H1 (cell line): ENCODE results near the gene DHCR7. TPM values are rescaled to one million over a fixed set of nuclear protein-coding genes. Genes with fewer than 3 reads are reported as not detected.

Source experiments
- CTCF ChIA-PET: fragments of 300-600 bp; sonication (Branson Sonifier 250); formaldehyde crosslinking; loops from one replicate; lab custom pipeline; 2021; ENCODE audit not compliant: partially characterized antibody; lab: Charles Lee
- POLR2A ChIA-PET: fragments of 300-600 bp; sonication (Branson Sonifier 250); formaldehyde crosslinking; loops from one replicate; lab custom pipeline; 2021; ENCODE audit warnings: inconsistent platforms; ENCODE audit not compliant: partially characterized antibody; lab: Charles Lee
- DNase-seq, 2 experiments: peaks; one replicate each; pipeline versions ENCODE4 v3.0.0 to v3.0.0-alpha.2; 2010 to 2022; ENCODE audit warnings: low spot score in 2 of 2, low read depth in 1 of 2, mixed read lengths in 1 of 2
- FAIRE-seq: peaks from 2 replicates; lab custom pipeline; 2011; peaks lifted over from hg19 to GRCh38; lab: Jason Lieb, UNC
- H2AFZ ChIP-seq: 2 replicates; pipeline ENCODE4 v1.8.1; 2012; ENCODE audit warnings: low read length, inconsistent platforms
- H2AK5ac ChIP-seq: 2 replicates; pipeline ENCODE4 v1.6.1; 2013; ENCODE audit warnings: low read depth, low read length
- H2BK120ac ChIP-seq: replicated peaks from 2 replicates; pipeline ENCODE3; 2013; ENCODE audit warnings: low read depth, low read length, inconsistent platforms
- H2BK12ac ChIP-seq: 2 replicates; pipeline ENCODE4 v1.6.1; 2013; ENCODE audit warnings: low read depth, low read length
- H2BK15ac ChIP-seq: 2 replicates; pipeline ENCODE4 v1.6.1; 2013; ENCODE audit warnings: low read length
- H2BK20ac ChIP-seq: 2 replicates; pipeline ENCODE4 v1.6.1; 2013; ENCODE audit warnings: low read length
- H2BK5ac ChIP-seq: 2 replicates; pipeline ENCODE4 v1.6.1; 2013; ENCODE audit warnings: low read depth, low read length
- H3K14ac ChIP-seq: 2 replicates; pipeline ENCODE4 v1.6.1; 2013; ENCODE audit warnings: inconsistent platforms; ENCODE audit not compliant: insufficient read length
- H3K18ac ChIP-seq: 2 replicates; pipeline ENCODE4 v1.6.1; 2013; ENCODE audit warnings: low read length; ENCODE audit errors: extremely low read depth
- H3K23ac ChIP-seq: 2 replicates; pipeline ENCODE4 v1.6.1; 2013; ENCODE audit warnings: inconsistent platforms; ENCODE audit not compliant: insufficient read length
- H3K23me2 ChIP-seq: 2 replicates; pipeline ENCODE4 v1.6.1; 2013; ENCODE audit warnings: low read depth, low read length
- H3K27ac ChIP-seq: 2 replicates; pipeline ENCODE4 v1.6.1; 2011; ENCODE audit warnings: low read depth, low read length, inconsistent platforms
- H3K27me3 ChIP-seq, 4 experiments: replicated peaks in 1 of 4; 1 replicate in 1 of 4; 2 replicates in 3 of 4; pipeline versions ENCODE4 v1.6.1 to v1.8.1; 2011 to 2013; ENCODE audit warnings: low read length in 3 of 4, mild to moderate bottlenecking in 3 of 4, inconsistent platforms in 2 of 4, mixed read lengths in 2 of 4, moderate library complexity in 1 of 4; ENCODE audit not compliant: control insufficient read depth in 3 of 4, insufficient read depth in 3 of 4; ENCODE audit errors: extremely low read depth in 1 of 4
- H3K36me3 ChIP-seq, 4 experiments: 2 replicates each; pipeline versions ENCODE4 v1.6.1 to v1.8.1; 2011 to 2013; ENCODE audit warnings: mild to moderate bottlenecking in 4 of 4, low read length in 3 of 4, moderate library complexity in 2 of 4, control low read depth in 1 of 4, inconsistent platforms in 1 of 4; ENCODE audit not compliant: insufficient read depth in 4 of 4, control insufficient read depth in 2 of 4
- H3K4ac ChIP-seq: replicated peaks from 2 replicates; pipeline ENCODE3; 2013; ENCODE audit warnings: low read length, low read depth, mixed read lengths, inconsistent platforms; ENCODE audit not compliant: insufficient read length
- H3K4me1 ChIP-seq, 4 experiments: replicated peaks in 1 of 4; 1 replicate in 1 of 4; 2 replicates in 3 of 4; pipeline versions ENCODE4 v1.6.1 to v1.8.1; 2011 to 2013; ENCODE audit warnings: low read length in 3 of 4, inconsistent platforms in 2 of 4, mixed read lengths in 1 of 4; ENCODE audit not compliant: insufficient read depth in 4 of 4, control insufficient read depth in 3 of 4
- H3K4me2 ChIP-seq, 2 experiments: 2 replicates each; pipeline versions ENCODE4 v1.6.1 to v1.8.1; 2011 to 2013; ENCODE audit warnings: low read depth in 2 of 2, low read length in 2 of 2, control low read depth in 1 of 2, inconsistent platforms in 1 of 2, mild to moderate bottlenecking in 1 of 2; ENCODE audit not compliant: insufficient read depth in 1 of 2
- H3K4me3 ChIP-seq, 4 experiments: fragments of 200-600, 300-600 bp in 1 of 4; sonication (generic), shearing (Covaris generic), sonication (Bioruptor Twin) in 1 of 4; 2 replicates each; pipeline versions ENCODE4 v1.5.1 to v1.8.1; 2011 to 2016; ENCODE audit warnings: low read length in 4 of 4, low read depth in 3 of 4, control low read depth in 2 of 4, inconsistent platforms in 2 of 4, mild to moderate bottlenecking in 2 of 4, mixed read lengths in 1 of 4, moderate library complexity in 1 of 4; ENCODE audit not compliant: insufficient read depth in 2 of 4; ENCODE audit errors: extremely low read depth in 1 of 4
- H3K56ac ChIP-seq: replicated peaks from 2 replicates; pipeline ENCODE3; 2013; ENCODE audit warnings: low read depth, mild to moderate bottlenecking, mixed read lengths, low read length, inconsistent platforms; ENCODE audit not compliant: insufficient read length
- H3K79me1 ChIP-seq: 2 replicates; pipeline ENCODE4 v1.6.1; 2013; ENCODE audit warnings: low read depth, low read length, control low read depth
- H3K79me2 ChIP-seq, 2 experiments: 2 replicates each; pipeline versions ENCODE4 v1.6.1 to v1.8.1; 2012 to 2013; ENCODE audit warnings: low read length in 2 of 2, mild to moderate bottlenecking in 2 of 2, inconsistent platforms in 1 of 2; ENCODE audit not compliant: insufficient read depth in 2 of 2, control insufficient read depth in 1 of 2
- H3K9ac ChIP-seq, 4 experiments: replicated peaks in 1 of 4; 1 replicate in 1 of 4; 2 replicates in 3 of 4; pipeline versions ENCODE4 v1.6.1 to v1.8.1; 2011 to 2013; ENCODE audit warnings: low read depth in 3 of 4, low read length in 3 of 4, control low read depth in 2 of 4, mild to moderate bottlenecking in 2 of 4, moderate library complexity in 2 of 4, inconsistent platforms in 1 of 4; ENCODE audit errors: extremely low read depth in 1 of 4
- H3K9me3 ChIP-seq, 2 experiments: 2 replicates each; pipeline versions ENCODE4 v1.6.1 to v1.8.1; 2012 to 2013; ENCODE audit warnings: mild to moderate bottlenecking in 2 of 2, moderate library complexity in 2 of 2, control low read depth in 1 of 2, inconsistent platforms in 1 of 2, low read depth in 1 of 2, low read length in 1 of 2, mixed read lengths in 1 of 2; ENCODE audit not compliant: insufficient read depth in 2 of 2
- H4K20me1 ChIP-seq, 2 experiments: replicated peaks in 1 of 2; 2 replicates each; pipeline versions ENCODE3 to v1.8.1; 2011 to 2013; ENCODE audit warnings: inconsistent platforms in 2 of 2, low read length in 2 of 2, mild to moderate bottlenecking in 1 of 2; ENCODE audit not compliant: insufficient read depth in 2 of 2, control insufficient read depth in 1 of 2
- H4K5ac ChIP-seq: 2 replicates; pipeline ENCODE4 v1.6.1; 2013; ENCODE audit warnings: low read length, low read depth, mixed read lengths, inconsistent platforms; ENCODE audit not compliant: insufficient read length
- H4K8ac ChIP-seq: 2 replicates; pipeline ENCODE4 v1.8.0; 2013; ENCODE audit warnings: mild to moderate bottlenecking, moderate library complexity, low read length, inconsistent platforms; ENCODE audit not compliant: insufficient read depth; ENCODE audit errors: extremely low read depth
- H4K91ac ChIP-seq: replicated peaks from 2 replicates; pipeline ENCODE3; 2013; ENCODE audit warnings: low read length, mixed read lengths, inconsistent platforms; ENCODE audit not compliant: insufficient read length
- CBX8 ChIP-seq: fragments of 300-800, 300-1000 bp; sonication (generic); IDR thresholded peaks from 2 replicates; pipeline ENCODE4 v1.7.1; 2016; ENCODE audit warnings: low read depth, low read length, borderline replicate concordance
- HDAC2 ChIP-seq, 2 experiments: fragments of 300-600 bp in 1 of 2; sonication (generic) in 1 of 2; IDR thresholded peaks; 2 replicates each; pipeline ENCODE4 v1.6.1; 2011 to 2012; ENCODE audit warnings: low read depth in 2 of 2, low read length in 2 of 2, mild to moderate bottlenecking in 2 of 2, moderate library complexity in 2 of 2, borderline replicate concordance in 1 of 2, inconsistent platforms in 1 of 2
- HDAC6 ChIP-seq: IDR thresholded peaks from one replicate; pipeline ENCODE4 v1.7.1; 2012; ENCODE audit warnings: low read depth, mild to moderate bottlenecking, inconsistent platforms, low read length, moderate library complexity
- KDM1A ChIP-seq: fragments of 200-600, 300-600 bp; sonication (generic); IDR thresholded peaks from 2 replicates; pipeline ENCODE4 v1.7.1; 2016; ENCODE audit warnings: mild to moderate bottlenecking, low read length, borderline replicate concordance
- POU5F1 ChIP-seq: IDR thresholded peaks from 2 replicates; pipeline ENCODE4 v1.6.1; 2011; ENCODE audit warnings: low read depth, mild to moderate bottlenecking, low read length, moderate library complexity
- RNF2 ChIP-seq: fragments of 200-900, 300-1000 bp; sonication (generic); IDR thresholded peaks from 2 replicates; pipeline ENCODE4 v1.7.1; 2016; ENCODE audit warnings: borderline replicate concordance, low read depth, mild to moderate bottlenecking, antibody characterized with exemption, low read length; ENCODE audit not compliant: poor library complexity, severe bottlenecking; ENCODE audit errors: missing control alignments
- SP2 ChIP-seq: IDR thresholded peaks from 2 replicates; pipeline ENCODE4 v1.6.1; 2012; ENCODE audit warnings: mild to moderate bottlenecking, low read length, inconsistent platforms
- SUZ12 ChIP-seq: fragments of 200-600 bp; sonication (generic); IDR thresholded peaks from 2 replicates; pipeline ENCODE4 v1.6.1; 2012; ENCODE audit warnings: mild to moderate bottlenecking, inconsistent platforms, low read length, moderate library complexity, mixed read lengths
- WGBS, 2 experiments: shearing (Covaris generic) in 1 of 2; methylation state at CpG; one replicate each; pipeline versions ENCODE4 v1.1.6 to v1.1.7; 2013 to 2015; ENCODE audit warnings: low lambda C conversion rate in 2 of 2, mixed read lengths in 2 of 2, inconsistent platforms in 1 of 2, low coverage in 1 of 2, missing lambda C conversion rate in 1 of 2; ENCODE audit not compliant: insufficient replicate concordance in 2 of 2, insufficient coverage in 1 of 2, insufficient read length in 1 of 2; ENCODE audit errors: extremely low coverage in 1 of 2, missing lambda C conversion rate in 1 of 2; 5-methylcytosine and 5-hydroxymethylcytosine counted together
- polyA plus RNA-seq, 7 experiments: library from polyadenylated mRNA; depleted of rRNA in 3 of 7; stranded (reverse) in 5 of 7; unstranded in 2 of 7; fragments of >200 nt in 5 of 7; fragments of 200-250 nt in 2 of 7; gene quantifications; 1 replicate in 5 of 7; 2 replicates in 1 of 7; 4 replicates in 1 of 7; pipeline versions ENCODE4 v1.2.1 to v1.2.3, GENCODE V29; 2011 to 2013; ENCODE audit warnings: missing spikeins in 2 of 7, mixed read lengths in 2 of 7
- total RNA-seq: library from RNA; stranded (reverse); fragmentation: NEBNext Ultra II Directional; extraction: Animal tissue kit (Norgen Biotek cat#: 25700); gene quantifications from 2 replicates; pipeline ENCODE4 v1.2.1, GENCODE V29; 2021

DHCR7 gene
- total and polyA plus RNA-seq, 2 of the 8 experiments (the other 6 are each of a cell fraction or from before 2014, with no cell fraction given) = 144 to 157 TPM

- peaks cover 0 to 29% of the 10 kb centered on the region in 2 experiments; a peak in 3 of 4 replicates for H3K79me2 ChIP-seq
- POLR2A ChIA-PET = no interaction called here
- TF ChIP-seq SUZ12 (no peak), POU5F1 (no peak), HDAC2 (IDR thresholded peaks at IDR 0.05; ENCODE audit: borderline replicate concordance in 1 of 2, low read depth in 2 of 2, low read length in 2 of 2) (no peak), RNF2 (no peak), SP2 (no peak), HDAC6 (no peak), KDM1A (no peak), CBX8 (no peak)
These were observed 5.3 kb downstream of the DHCR7 start for GRCh38 chr11:71442880-71443279.

More at GRCh38 chr11:71442880-71443279, 5.3 kb downstream of the DHCR7 start:
- Histone ChIP-seq H3K36me3 (peaks cover 51 to 95% (median 75%) of the 10 kb centered on the region in 4 experiments), H3K79me1 (peaks cover 13% of the 10 kb centered on the region), H3K4ac (no peak overlapping the region), H2BK20ac (no peak overlapping the region), H3K4me1 (peaks cover 0 to 9% (median 2%) of the 10 kb centered on the region in 4 experiments; a peak in 3 of 7 replicates), H4K91ac (no peak overlapping the region), H3K27ac (no peak overlapping the region), H3K14ac (no peak overlapping the region), H4K20me1 (peaks cover 7 to 38% of the 10 kb centered on the region in 2 experiments), H3K9me3 (no peaks in the 10 kb centered on the region), H3K23ac (no peak overlapping the region), H4K5ac (no peak overlapping the region), H3K23me2 (peaks cover 11% of the 10 kb centered on the region), H3K56ac (no peak overlapping the region), H2BK15ac (no peak overlapping the region), H2BK12ac (no peak overlapping the region), H3K18ac (no peak overlapping the region), H2BK5ac (no peak overlapping the region), H2AFZ (no peak overlapping the region), H4K8ac (no peak overlapping the region), H3K9ac (no peak overlapping the region), H2AK5ac (no peak overlapping the region), H2BK120ac (no peak overlapping the region), H3K4me3 (no peak overlapping the region), H3K4me2 (no peak overlapping the region), H3K27me3 (no peaks in the 10 kb centered on the region)
- WGBS, 2 experiments = 91% methylated on average over 5 of the region's 5 CpGs; no CpG with 5 or more reads in 1 of the 2 experiments
- DNase-seq (no peak), FAIRE-seq (no peak)
- CTCF ChIA-PET = interaction anchor here (0.7 to 1.7 kb wide), 2 partner anchors 13 to 17 kb away, joined by 3 to 5 read pairs; no protein-coding TSS in a partner anchor
